Measurements from ENCODE around the gene FADS3.
A peak's percentile ranks its signal among the peaks of the same experiment; 100 is the strongest.

FADS3 gene

DNA sequence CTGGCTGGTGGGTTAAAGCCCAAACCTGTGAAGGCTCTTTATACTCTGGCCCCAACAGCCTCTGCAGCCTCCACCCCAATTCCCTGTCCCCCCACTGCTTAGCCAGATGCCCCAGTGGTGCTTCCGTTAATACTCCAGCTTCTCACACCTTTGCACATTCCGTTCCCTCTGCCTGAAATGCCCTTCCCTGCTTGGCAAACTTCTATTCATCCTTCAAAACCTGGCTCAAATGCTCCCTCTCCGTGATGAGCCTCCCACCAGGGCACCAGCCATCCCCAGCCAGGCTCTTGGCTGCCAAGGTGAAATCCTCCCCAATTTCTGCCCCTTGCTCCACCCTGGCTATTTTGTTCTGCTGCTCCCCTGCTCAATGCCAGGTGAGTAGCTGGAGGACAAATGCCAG, 12.5 kb upstream of the FADS3 start:
- TF ChIP-seq, protein P1, sequence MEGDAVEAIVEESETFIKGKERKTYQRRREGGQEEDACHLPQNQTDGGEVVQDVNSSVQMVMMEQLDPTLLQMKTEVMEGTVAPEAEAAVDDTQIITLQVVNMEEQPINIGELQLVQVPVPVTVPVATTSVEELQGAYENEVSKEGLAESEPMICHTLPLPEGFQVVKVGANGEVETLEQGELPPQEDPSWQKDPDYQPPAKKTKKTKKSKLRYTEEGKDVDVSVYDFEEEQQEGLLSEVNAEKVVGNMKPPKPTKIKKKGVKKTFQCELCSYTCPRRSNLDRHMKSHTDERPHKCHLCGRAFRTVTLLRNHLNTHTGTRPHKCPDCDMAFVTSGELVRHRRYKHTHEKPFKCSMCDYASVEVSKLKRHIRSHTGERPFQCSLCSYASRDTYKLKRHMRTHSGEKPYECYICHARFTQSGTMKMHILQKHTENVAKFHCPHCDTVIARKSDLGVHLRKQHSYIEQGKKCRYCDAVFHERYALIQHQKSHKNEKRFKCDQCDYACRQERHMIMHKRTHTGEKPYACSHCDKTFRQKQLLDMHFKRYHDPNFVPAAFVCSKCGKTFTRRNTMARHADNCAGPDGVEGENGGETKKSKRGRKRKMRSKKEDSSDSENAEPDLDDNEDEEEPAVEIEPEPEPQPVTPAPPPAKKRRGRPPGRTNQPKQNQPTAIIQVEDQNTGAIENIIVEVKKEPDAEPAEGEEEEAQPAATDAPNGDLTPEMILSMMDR (IDR thresholded peaks at IDR 0.05; ENCODE audit: extremely low read depth, missing control alignments): no peak
- no peak for DNase-seq (ENCODE audit: low spot score)

DNA sequence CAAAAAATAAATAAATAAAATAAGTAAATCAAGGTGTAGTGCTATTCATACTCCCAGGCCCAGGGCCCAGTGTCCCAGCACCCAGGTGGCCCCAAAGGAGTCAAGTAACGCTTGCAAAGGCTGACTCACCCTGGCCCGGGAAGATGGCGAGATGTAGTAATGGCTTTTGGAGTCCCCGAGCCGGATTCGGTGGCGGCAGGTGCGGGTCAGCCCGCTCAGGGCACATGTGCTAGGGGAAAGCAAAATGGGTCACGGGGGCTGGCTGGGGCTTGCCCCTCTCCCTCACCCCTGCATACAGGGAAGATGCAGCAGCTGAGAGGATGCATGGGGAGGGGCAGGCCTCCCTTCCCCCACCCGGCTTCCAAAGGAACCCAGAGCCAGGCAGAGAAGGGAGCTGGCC, 11.0 kb upstream of the FADS3 start:
- no peak for DNase-seq (ENCODE audit: low spot score)
- TF ChIP-seq, protein P1 (IDR thresholded peaks at IDR 0.05; ENCODE audit: extremely low read depth, missing control alignments): no peak

GRCh38 chr11:61901397-61901796, 10.1 kb upstream of the FADS3 start:
- TF ChIP-seq, protein P1 (IDR thresholded peaks at IDR 0.05; ENCODE audit: extremely low read depth, missing control alignments): no peak
- DNase-seq (ENCODE audit: low spot score): no peak

- TF ChIP-seq, protein P1 (IDR thresholded peaks at IDR 0.05; ENCODE audit: extremely low read depth, missing control alignments): no peak
- no peak for DNase-seq (ENCODE audit: low spot score)
These were observed 8.9 kb upstream of the FADS3 start for GRCh38 chr11:61900251-61900650.

DNA sequence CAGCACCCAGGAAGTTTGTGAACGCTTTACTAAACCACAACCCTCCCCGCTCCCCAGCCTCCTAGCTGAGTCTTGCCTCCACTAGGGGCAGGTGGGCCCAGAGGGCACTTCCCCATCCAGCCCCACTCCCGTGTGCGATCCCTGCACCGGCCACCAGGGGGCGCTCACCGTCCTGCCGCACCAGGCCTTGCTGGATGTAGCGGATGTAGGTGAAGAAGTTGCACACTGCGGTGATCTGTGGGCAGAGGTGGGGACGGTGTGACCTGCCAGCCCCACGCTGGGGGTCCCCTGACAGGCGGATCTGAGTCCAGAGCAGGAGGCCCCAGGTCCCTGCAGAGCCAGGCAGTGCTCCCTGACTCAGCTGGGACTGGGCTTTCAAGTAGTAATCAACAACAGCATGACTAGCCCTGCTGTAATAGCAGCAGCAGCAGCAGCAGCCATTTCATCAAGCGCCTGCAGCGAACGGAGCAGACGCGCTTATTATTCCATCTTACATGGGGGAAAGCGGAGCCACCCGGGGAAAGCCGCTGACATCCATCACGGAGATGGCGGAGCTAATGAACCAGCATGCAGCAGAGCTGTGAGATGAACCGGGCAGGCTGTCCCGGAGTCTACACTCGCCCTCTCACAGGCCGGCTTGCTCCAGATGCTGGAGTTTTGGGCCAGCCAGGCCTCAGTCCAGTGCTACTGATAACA, 7.9 kb upstream of the FADS3 start:
- peak; percentile 95 for DNase-seq (ENCODE audit: low spot score)
- TF ChIP-seq, protein P1 (IDR thresholded peaks at IDR 0.05; ENCODE audit: extremely low read depth, missing control alignments): peak; percentile 100

DNA sequence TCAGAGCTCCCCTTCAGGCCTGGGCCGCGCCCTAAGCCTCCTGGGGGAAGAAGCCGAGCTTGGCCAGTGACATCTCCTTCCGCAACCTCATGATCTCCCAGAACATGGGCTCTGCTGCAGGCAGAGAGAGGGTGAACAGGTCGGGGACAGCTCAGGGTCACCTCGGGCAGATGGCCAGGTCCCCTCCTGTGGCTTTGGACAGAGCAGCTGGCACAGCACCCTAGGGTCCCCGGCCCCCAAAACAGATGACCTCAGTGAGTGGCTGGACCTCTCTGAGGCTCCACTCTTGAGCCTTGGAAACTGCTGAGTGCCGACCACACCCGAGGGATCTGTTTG, 6.9 kb upstream of the FADS3 start:
- TF ChIP-seq, protein P1 (IDR thresholded peaks at IDR 0.05; ENCODE audit: extremely low read depth, missing control alignments): no peak
- DNase-seq (ENCODE audit: low spot score): no peak

- TF ChIP-seq, protein P1 (IDR thresholded peaks at IDR 0.05; ENCODE audit: extremely low read depth, missing control alignments): peak; percentile 93
- DNase-seq (ENCODE audit: low spot score): peak; percentile 87
These were observed 6.3 kb upstream of the FADS3 start for GRCh38 chr11:61897387-61898246.
